Activated CD4-positive, alpha-beta T cell treated with anti-CD3 and anti-CD28 coated beads, Interleukin-2, amount 10 ng/mL, durations not matched to agents 7 days and 5 days (primary cell): Measurements from ENCODE around the gene ACSBG1. TPM values are rescaled to one million over a fixed set of nuclear protein-coding genes. Genes with fewer than 3 reads are reported as not detected.

Experiments used
- CTCF ChIA-PET: fragments of 350-600 bp; sonication (Branson Sonifier 250); formaldehyde crosslinking; loops from one replicate; lab custom pipeline; 2021; ENCODE audit warnings: antibody characterized with exemption; lab: Charles Lee
- POLR2A ChIA-PET: fragments of 350-600 bp; sonication (Branson Sonifier 250); formaldehyde crosslinking; loops from one replicate; lab custom pipeline; 2021; ENCODE audit warnings: antibody characterized with exemption; lab: Charles Lee
- DNase-seq: peaks from one replicate; pipeline ENCODE4 v3.0.0-alpha.2; 2020
- H3K27ac Mint-ChIP-seq: one replicate; pipeline ENCODE4 v1.8.0; 2021; ENCODE audit warnings: mild to moderate bottlenecking, moderate library complexity, mixed read lengths
- H3K27me3 Mint-ChIP-seq: one replicate; pipeline ENCODE4 v1.8.0; 2021; ENCODE audit warnings: mixed read lengths
- H3K36me3 Mint-ChIP-seq: one replicate; pipeline ENCODE4 v1.8.0; 2021; ENCODE audit warnings: low read depth, mixed read lengths
- H3K4me1 Mint-ChIP-seq: one replicate; pipeline ENCODE4 v1.8.0; 2021; ENCODE audit warnings: mixed read lengths
- H3K4me3 Mint-ChIP-seq: one replicate; pipeline ENCODE4 v1.8.0; 2021; ENCODE audit warnings: mild to moderate bottlenecking, moderate library complexity, mixed read lengths
- H3K9me3 Mint-ChIP-seq: one replicate; pipeline ENCODE4 v1.8.0; 2021; ENCODE audit warnings: mixed read lengths
- total RNA-seq, 2 experiments: library from RNA; stranded (reverse); gene quantifications; one replicate each; pipeline ENCODE4 v1.2.3, GENCODE V29; 2021

The ACSBG1 gene
- not detected for total RNA-seq

DNA sequence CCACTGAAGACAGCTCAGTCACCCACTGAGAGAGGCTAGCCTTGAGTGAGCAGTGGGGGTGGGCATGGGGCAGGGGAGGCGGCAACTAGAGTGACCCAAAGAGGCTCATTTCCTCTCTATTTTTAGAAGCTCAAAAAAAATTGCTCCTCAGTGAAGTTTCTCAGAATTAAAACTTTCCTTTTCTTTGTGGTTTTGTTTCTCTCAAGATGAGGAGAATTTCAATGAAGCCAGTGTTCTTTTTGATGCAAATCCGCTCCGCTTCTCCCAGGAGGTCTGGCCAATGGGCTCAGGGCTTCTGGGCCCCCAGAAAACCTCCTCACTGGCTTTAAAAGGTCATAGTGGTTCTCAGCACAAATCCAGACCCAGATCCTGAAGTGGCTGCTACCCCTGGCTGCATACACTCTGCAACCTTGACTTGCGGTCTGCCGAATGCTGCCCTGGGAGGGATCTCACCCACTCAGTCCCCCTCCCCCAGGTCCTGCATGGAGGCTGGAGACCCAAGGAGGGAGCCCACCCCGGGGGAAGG lies at the start of gene ACSBG1:
TSS of gene ACSBG1 (minus strand) at position 51 of the 526 bp plus-strand sequence. CDS start 64 bp downstream, outside the sequence.
- CTCF ChIA-PET: interaction anchor here (0.7 kb wide), 1 partner anchor 409 kb away, joined by 3 read pairs; no protein-coding TSS in a partner anchor
- Mint-ChIP-seq H3K4me3 (no peak within 1 kb of the TSS), H3K27me3 (peaks cover 10% of the 10 kb centered on the region), H3K36me3 (no peaks in the 10 kb centered on the region), H3K27ac (peak within 1 kb of the TSS; percentile 9), H3K9me3 (no peaks in the 10 kb centered on the region), H3K4me1 (peaks cover 19% of the 10 kb centered on the region)
- DNase-seq: no peak
- POLR2A ChIA-PET: interaction anchor here (0.6 kb wide), 1 partner anchor 96 kb away, joined by 3 read pairs; no protein-coding TSS in a partner anchor

GRCh38 chr15:78282324-78282723 lies 48.0 kb upstream of the ACSBG1 start:
- no peak overlapping the region for H3K4me3 Mint-ChIP-seq
- H3K9me3 Mint-ChIP-seq: no peaks in the 10 kb centered on the region
- ChIA-PET CTCF (interaction anchor here (1.0 to 2.0 kb wide), 4 partner anchors 11 to 141 kb away, joined by 3 to 8 read pairs (median 4); partner anchors contain the start of gene SKIC8), POLR2A (no interaction called here)
- H3K27me3 Mint-ChIP-seq: no peaks in the 10 kb centered on the region
- no peak for DNase-seq
- H3K36me3 Mint-ChIP-seq: peaks cover 27% of the 10 kb centered on the region
- no peaks in the 10 kb centered on the region for H3K4me1 Mint-ChIP-seq
- H3K27ac Mint-ChIP-seq: no peak overlapping the region

DNA sequence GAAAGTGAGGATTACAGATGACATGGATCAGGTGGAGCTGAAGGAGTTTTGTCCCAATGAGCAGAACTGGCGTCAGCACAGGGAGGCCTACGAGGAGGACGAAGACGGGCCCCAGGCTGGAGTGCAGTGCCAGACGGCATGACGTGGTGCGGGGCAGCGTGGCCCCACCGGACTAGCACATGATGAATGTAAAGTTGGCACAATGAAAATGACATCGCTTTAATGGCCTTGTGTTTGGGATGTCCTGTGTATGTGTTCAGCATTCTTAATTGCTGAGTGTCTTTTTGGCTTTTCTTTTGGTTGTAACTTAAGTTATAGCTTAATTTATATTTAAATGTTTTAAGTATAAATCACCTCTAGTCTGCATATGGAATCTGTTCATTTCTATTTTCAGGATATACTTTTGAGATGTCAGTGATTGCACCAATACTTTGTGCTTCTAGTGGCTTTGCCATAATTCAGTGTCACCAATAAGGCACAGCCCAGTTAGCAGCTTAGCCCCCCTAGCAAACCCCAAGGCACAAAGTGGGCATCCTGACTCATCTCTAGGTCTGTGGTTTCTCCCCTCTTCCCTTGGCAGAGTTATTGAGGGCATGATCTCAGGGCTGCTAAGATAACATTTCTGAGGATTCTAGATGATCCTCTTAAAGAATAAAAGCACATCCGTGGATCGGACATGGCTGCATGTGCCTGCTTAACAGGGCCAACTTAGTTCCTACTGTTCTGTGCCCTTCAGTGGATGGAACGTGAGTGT lies 46.1 kb upstream of the ACSBG1 start:
- no peak for DNase-seq
- Mint-ChIP-seq H3K4me1 (no peaks in the 10 kb centered on the region), H3K36me3 (peaks cover 18% of the 10 kb centered on the region), H3K27me3 (no peaks in the 10 kb centered on the region), H3K4me3 (no peak overlapping the region), H3K27ac (no peak overlapping the region), H3K9me3 (no peaks in the 10 kb centered on the region)
- POLR2A ChIA-PET: no interaction called here
- CTCF ChIA-PET: interaction anchor here (0.6 to 2.6 kb wide), 4 partner anchors 12 to 1768 kb away, joined by 3 to 8 read pairs (median 4); no protein-coding TSS in a partner anchor

DNA sequence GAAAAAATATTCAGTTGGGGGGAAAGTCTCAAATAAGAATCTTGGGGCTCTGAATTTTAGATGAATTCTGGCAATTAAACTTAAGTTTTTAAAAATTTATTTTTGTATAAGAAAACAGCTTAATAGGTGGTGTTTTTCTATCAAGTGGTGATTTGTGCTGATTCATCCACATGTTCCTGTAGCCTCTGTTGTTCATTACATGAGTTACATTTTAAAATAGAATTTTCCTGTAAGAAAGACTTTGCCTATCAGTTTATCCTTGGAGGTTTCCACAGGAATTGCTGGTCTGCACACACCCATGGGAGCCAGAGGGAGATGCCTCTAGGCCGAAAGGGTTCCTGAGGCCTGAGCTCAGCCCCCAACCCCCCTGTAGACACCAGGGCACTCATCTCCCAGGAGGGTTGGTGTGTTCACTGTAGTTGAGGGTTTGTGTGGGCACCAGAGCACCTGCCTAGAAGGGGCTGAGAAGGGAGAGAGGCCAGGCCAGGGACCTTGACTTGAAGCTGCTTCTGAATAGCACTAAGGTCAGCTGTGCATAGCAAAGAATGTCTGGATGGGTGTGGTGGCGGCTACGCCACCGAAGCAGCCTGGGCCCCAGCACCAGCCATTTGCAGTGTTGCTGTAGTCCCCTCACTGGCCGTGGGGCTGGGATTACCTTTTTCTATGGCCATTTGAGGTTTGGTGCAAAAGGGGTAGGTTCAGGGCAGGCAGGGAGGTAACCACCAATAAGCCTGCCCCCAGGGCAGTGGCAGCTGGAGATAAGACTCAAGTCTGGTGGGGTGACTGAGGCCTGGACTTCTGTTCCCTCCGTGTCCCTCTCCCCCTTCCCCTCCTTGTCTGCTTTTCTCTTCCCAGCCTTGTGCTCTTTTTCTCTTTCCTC lies 41.9 kb upstream of the ACSBG1 start:
- ChIA-PET POLR2A (no interaction called here), CTCF (interaction anchor here (1.5 kb wide), 1 partner anchor 10 kb away, joined by 4 read pairs; no protein-coding TSS in a partner anchor)
- Mint-ChIP-seq H3K9me3 (no peaks in the 10 kb centered on the region), H3K36me3 (peaks cover 18% of the 10 kb centered on the region), H3K27ac (no peak overlapping the region), H3K4me3 (no peak overlapping the region), H3K27me3 (no peaks in the 10 kb centered on the region), H3K4me1 (no peaks in the 10 kb centered on the region)
- DNase-seq: no peak

GRCh38 chr15:78274994-78275393 lies 40.6 kb upstream of the ACSBG1 start:
- DNase-seq: no peak
- Mint-ChIP-seq H3K27me3 (no peaks in the 10 kb centered on the region), H3K27ac (no peak overlapping the region), H3K4me1 (no peaks in the 10 kb centered on the region), H3K9me3 (no peaks in the 10 kb centered on the region), H3K4me3 (no peak overlapping the region), H3K36me3 (peaks cover 22% of the 10 kb centered on the region)
- POLR2A ChIA-PET: no interaction called here
- CTCF ChIA-PET: no interaction called here

GRCh38 chr15:78272776-78273175 lies 38.4 kb upstream of the ACSBG1 start:
- CTCF ChIA-PET: interaction anchor here (1.2 to 1.5 kb wide), 2 partner anchors 77 to 231 kb away, joined by 3 read pairs; no protein-coding TSS in a partner anchor
- POLR2A ChIA-PET: no interaction called here
- no peak overlapping the region for H3K27ac Mint-ChIP-seq
- H3K4me3 Mint-ChIP-seq: no peak overlapping the region
- H3K27me3 Mint-ChIP-seq: no peaks in the 10 kb centered on the region
- peaks cover 20% of the 10 kb centered on the region for H3K36me3 Mint-ChIP-seq
- H3K4me1 Mint-ChIP-seq: peaks cover 6% of the 10 kb centered on the region
- DNase-seq: no peak
- no peaks in the 10 kb centered on the region for H3K9me3 Mint-ChIP-seq

DNA sequence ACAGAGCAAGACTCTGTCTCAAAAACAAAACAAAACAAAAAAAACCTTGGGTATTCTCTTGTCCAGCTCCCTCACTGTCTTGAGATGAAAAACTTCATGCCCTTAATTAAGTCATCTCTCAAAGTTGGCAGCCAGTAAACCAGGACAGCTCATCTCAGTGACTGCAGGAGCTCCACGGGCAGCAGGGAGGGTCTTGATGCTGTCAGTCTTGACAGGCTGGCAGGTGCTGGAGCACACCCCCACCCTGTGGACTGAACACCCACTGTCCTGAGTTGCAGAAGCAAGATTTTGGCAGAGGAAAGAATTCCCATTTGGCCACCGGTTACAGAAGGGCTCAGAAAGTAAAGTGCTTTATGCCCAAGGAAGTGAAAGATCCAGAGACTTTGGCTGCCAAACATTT lies 38.0 kb upstream of the ACSBG1 start:
- Mint-ChIP-seq H3K4me3 (no peak overlapping the region), H3K9me3 (no peaks in the 10 kb centered on the region), H3K27ac (no peak overlapping the region), H3K4me1 (peaks cover 8% of the 10 kb centered on the region), H3K27me3 (no peaks in the 10 kb centered on the region), H3K36me3 (peaks cover 20% of the 10 kb centered on the region)
- CTCF ChIA-PET: interaction anchor here (1.5 kb wide), 1 partner anchor 230 kb away, joined by 3 read pairs; no protein-coding TSS in a partner anchor
- POLR2A ChIA-PET: no interaction called here
- DNase-seq: no peak

- H3K4me3 Mint-ChIP-seq: no peak overlapping the region
- H3K36me3 Mint-ChIP-seq: peaks cover 10% of the 10 kb centered on the region
- H3K9me3 Mint-ChIP-seq: no peaks in the 10 kb centered on the region
- POLR2A ChIA-PET: interaction anchor here (1.3 kb wide), 1 partner anchor 33 kb away, joined by 3 read pairs; the partner anchor contains the start of gene SKIC8
- H3K27me3 Mint-ChIP-seq: no peaks in the 10 kb centered on the region
- CTCF ChIA-PET: interaction anchor here (2.0 to 3.8 kb wide), 3 partner anchors 12 to 136 kb away, joined by 8 to 13 read pairs (median 11); partner anchors contain the start of gene CIB2
- H3K27ac Mint-ChIP-seq: peak overlapping the region; percentile 1
- DNase-seq: no peak
- H3K4me1 Mint-ChIP-seq: peaks cover 28% of the 10 kb centered on the region
Observed at GRCh38 chr15:78266806-78267205, 32.4 kb upstream of the ACSBG1 start.

DNA sequence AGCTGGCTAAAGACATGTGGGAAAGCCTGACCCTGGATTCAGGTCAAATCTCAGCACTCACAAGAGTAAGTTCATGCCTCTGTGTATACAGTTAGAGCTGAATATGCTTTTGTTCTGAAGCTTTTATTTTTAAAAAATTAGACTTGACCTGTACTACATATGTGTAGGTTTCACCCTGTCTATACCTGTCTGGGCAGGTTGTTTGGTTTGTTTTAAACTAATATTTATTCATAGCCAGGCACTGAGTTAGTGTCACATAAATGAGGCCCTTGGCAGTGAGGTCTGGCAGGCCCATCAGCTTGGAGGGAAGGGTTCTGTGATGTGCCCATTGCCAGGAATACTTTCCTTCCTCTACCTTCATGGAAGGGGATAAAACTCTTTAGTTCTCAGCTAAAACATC lies 31.9 kb upstream of the ACSBG1 start:
- Mint-ChIP-seq H3K4me3 (peak overlapping the region; percentile 78), H3K9me3 (no peaks in the 10 kb centered on the region), H3K4me1 (peaks cover 28% of the 10 kb centered on the region), H3K27me3 (no peaks in the 10 kb centered on the region), H3K36me3 (peaks cover 5% of the 10 kb centered on the region), H3K27ac (peak overlapping the region; percentile 89)
- ChIA-PET POLR2A (interaction anchor here (0.8 to 1.3 kb wide), 2 partner anchors 33 to 35 kb away, joined by 3 read pairs; partner anchors contain the start of gene SKIC8), CTCF (interaction anchor here (0.8 to 3.8 kb wide), 8 partner anchors 9 to 356 kb away, joined by 3 to 13 read pairs (median 4); partner anchors contain the start of genes CIB2 and SKIC8)
- no peak for DNase-seq

DNA sequence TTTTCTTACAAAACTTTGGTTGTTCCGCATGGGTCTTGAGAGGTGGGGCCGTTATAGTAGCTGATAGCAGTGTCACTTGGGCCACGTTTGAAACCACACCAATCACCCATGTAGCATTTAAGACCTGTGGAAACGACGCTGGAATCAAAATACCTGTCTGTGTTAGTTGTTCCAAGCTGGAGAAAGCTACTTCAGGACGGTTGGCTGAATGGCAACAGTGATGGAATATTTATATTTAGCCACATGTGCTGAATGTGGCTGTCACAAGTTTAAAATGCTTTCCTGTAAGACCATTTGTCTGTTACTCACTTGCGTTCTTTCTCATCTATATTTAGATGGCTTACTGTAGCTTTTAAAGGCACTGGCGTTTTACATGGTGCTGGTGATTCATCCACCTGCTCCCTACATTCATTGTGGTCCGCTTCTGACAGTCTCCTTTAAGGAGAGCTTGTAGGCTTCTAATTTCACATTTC lies 31.4 kb upstream of the ACSBG1 start:
- Mint-ChIP-seq H3K9me3 (no peaks in the 10 kb centered on the region), H3K4me3 (peak overlapping the region; percentile 78), H3K4me1 (peaks cover 28% of the 10 kb centered on the region), H3K36me3 (peaks cover 5% of the 10 kb centered on the region), H3K27me3 (no peaks in the 10 kb centered on the region), H3K27ac (peak overlapping the region; percentile 89)
- POLR2A ChIA-PET: interaction anchor here (0.6 to 1.6 kb wide), 4 partner anchors 25 to 172 kb away, joined by 3 to 5 read pairs (median 4); partner anchors contain the start of genes IREB2 and SKIC8
- CTCF ChIA-PET: interaction anchor here (0.8 to 3.8 kb wide), 9 partner anchors 9 to 355 kb away, joined by 3 to 13 read pairs (median 4); partner anchors contain the start of genes CIB2 and SKIC8
- no peak for DNase-seq

GRCh38 chr15:78265137-78265460 lies 30.7 kb upstream of the ACSBG1 start:
- DNase-seq: no peak
- H3K27me3 Mint-ChIP-seq: no peaks in the 10 kb centered on the region
- H3K4me3 Mint-ChIP-seq: peak overlapping the region; percentile 78
- ChIA-PET POLR2A (interaction anchor here (1.3 to 1.6 kb wide), 2 partner anchors 35 to 173 kb away, joined by 4 to 5 read pairs; partner anchors contain the start of genes IREB2 and SKIC8), CTCF (interaction anchor here (0.8 to 3.8 kb wide), 8 partner anchors 8 to 134 kb away, joined by 3 to 13 read pairs (median 4); partner anchors contain the start of genes CIB2 and SKIC8)
- H3K9me3 Mint-ChIP-seq: no peaks in the 10 kb centered on the region
- H3K27ac Mint-ChIP-seq: peak overlapping the region; percentile 89
- H3K36me3 Mint-ChIP-seq: peaks cover 2% of the 10 kb centered on the region
- H3K4me1 Mint-ChIP-seq: peaks cover 28% of the 10 kb centered on the region
